ENCODE results near the gene MIER2. TPM values are rescaled to one million over a fixed set of nuclear protein-coding genes. Genes with fewer than 3 reads are reported as not detected.

Gene MIER2
- total RNA-seq, 1 donor from 2014 or later: 39.4 TPM

- intact Hi-C loops (cut with DNase I): no loop called here
- ATAC-seq: peak; percentile 0 to 1
- no peak for TF ChIP-seq CTCF (IDR thresholded peaks at IDR 0.05)
- H3K36me3 ChIP-seq: no peaks in the 10 kb centered on the region
- H3K9me3 ChIP-seq: no peaks in the 10 kb centered on the region
- H3K27ac ChIP-seq: peak within 1 kb of the TSS; percentile 40
- peaks cover 47% of the 10 kb centered on the region for H3K27me3 ChIP-seq (ENCODE audit: low read depth)
- DNase-seq: no peak
- H3K4me3 ChIP-seq: peak within 1 kb of the TSS; percentile 48
- H3K4me1 ChIP-seq: peaks cover 27% of the 10 kb centered on the region
Observed at GRCh38 chr19:291006-291521, 53.5 kb downstream of the MIER2 start, which contains the start of gene PLPP2. PLPP2 (minus strand) TSS chr19:291403; CDS start chr19:291336, 67 bp downstream.

- DNase-seq (peak; percentile 80), ATAC-seq (peak; percentile 64 to 66)
- no peak for TF ChIP-seq CTCF (IDR thresholded peaks at IDR 0.05)
- H3K27me3 ChIP-seq (ENCODE audit: low read depth): peaks cover 47% of the 10 kb centered on the region
- intact Hi-C loops (cut with DNase I): no loop called here
- H3K9me3 ChIP-seq: no peaks in the 10 kb centered on the region
- peak overlapping the region; percentile 40 for H3K27ac ChIP-seq
- peaks cover 21% of the 10 kb centered on the region for H3K4me1 ChIP-seq
- H3K4me3 ChIP-seq: peak overlapping the region; percentile 48
- no peaks in the 10 kb centered on the region for H3K36me3 ChIP-seq
Observed at GRCh38 chr19:290372-291005, 54.1 kb downstream of the MIER2 start.

- intact Hi-C loops (cut with DNase I): no loop called here
- Histone ChIP-seq H3K4me1 (peaks cover 14% of the 10 kb centered on the region), H3K27ac (peak overlapping the region; percentile 40), H3K36me3 (no peaks in the 10 kb centered on the region), H3K27me3 (ENCODE audit: low read depth) (peaks cover 44% of the 10 kb centered on the region), H3K9me3 (no peaks in the 10 kb centered on the region), H3K4me3 (peak overlapping the region; percentile 48)
- no peak for TF ChIP-seq CTCF (IDR thresholded peaks at IDR 0.05)
- DNase-seq (peak; percentile 69), ATAC-seq (peak; percentile 78 to 81)
Observed at GRCh38 chr19:289651-290371, 54.8 kb downstream of the MIER2 start.

GRCh38 chr19:288911-289310 is 55.7 kb downstream of the MIER2 start:
- Histone ChIP-seq H3K9me3 (no peaks in the 10 kb centered on the region), H3K27ac (no peak overlapping the region), H3K4me3 (no peak overlapping the region), H3K27me3 (ENCODE audit: low read depth) (peaks cover 35% of the 10 kb centered on the region), H3K4me1 (peaks cover 5% of the 10 kb centered on the region), H3K36me3 (no peaks in the 10 kb centered on the region)
- intact Hi-C loops (cut with DNase I): no loop called here
- TF ChIP-seq CTCF (IDR thresholded peaks at IDR 0.05): no peak
- DNase-seq: peak; percentile 24
- no peak for ATAC-seq

- TF ChIP-seq CTCF (IDR thresholded peaks at IDR 0.05): no peak
- DNase-seq (peak; percentile 32), ATAC-seq (no peak)
- no peaks in the 10 kb centered on the region for H3K9me3 ChIP-seq
- H3K27me3 ChIP-seq (ENCODE audit: low read depth): peaks cover 21% of the 10 kb centered on the region
- no peak overlapping the region for H3K27ac ChIP-seq
- peaks cover 5% of the 10 kb centered on the region for H3K4me1 ChIP-seq
- intact Hi-C loops (cut with DNase I): no loop called here
- no peak overlapping the region for H3K4me3 ChIP-seq
- H3K36me3 ChIP-seq: no peaks in the 10 kb centered on the region
Observed at GRCh38 chr19:287381-287871, 57.2 kb downstream of the MIER2 start.

Measured in lower lobe of right lung (tissue), 2 donors.